Raji (cell line): Measurements from ENCODE around the gene SMIM38.

Experiments
- POLR2A ChIP-seq: IDR thresholded peaks from 2 replicates; pipeline ENCODE4 v1.6.1; 2011; ENCODE audit warnings: low read depth, low read length, control low read depth; ENCODE audit not compliant: insufficient read depth

The SMIM38 gene

GRCh38 chr11:69148806-69149205 is 6.9 kb upstream of the SMIM38 start:
- no peak for TF ChIP-seq POLR2A

GRCh38 chr11:69150175-69150574 is 5.6 kb upstream of the SMIM38 start:
- TF ChIP-seq POLR2A: no peak

GRCh38 chr11:69151836-69152235 is 3.9 kb upstream of the SMIM38 start:
- no peak for TF ChIP-seq POLR2A

GRCh38 chr11:69152733-69153421 is 2.9 kb upstream of the SMIM38 start:
- no peak for TF ChIP-seq POLR2A

GRCh38 chr11:69153661-69154060 is 2.1 kb upstream of the SMIM38 start:
- TF ChIP-seq POLR2A: no peak

- TF ChIP-seq POLR2A: no peak
Observed at GRCh38 chr11:69154211-69154913, 1.4 kb upstream of the SMIM38 start.

- TF ChIP-seq POLR2A: no peak
Observed at GRCh38 chr11:69154938-69155301, 815 bp upstream of the SMIM38 start.

- no peak for TF ChIP-seq POLR2A
Observed at GRCh38 chr11:69156235-69156639, 502 bp downstream of the SMIM38 start.

GRCh38 chr11:69156673-69157155 is 979 bp downstream of the SMIM38 start:
- no peak for TF ChIP-seq POLR2A

- no peak for TF ChIP-seq POLR2A
Observed at GRCh38 chr11:69157156-69157821, 1.6 kb downstream of the SMIM38 start.

- no peak for TF ChIP-seq POLR2A
Observed at GRCh38 chr11:69157822-69158231, 2.1 kb downstream of the SMIM38 start.

- TF ChIP-seq POLR2A: no peak
Observed at GRCh38 chr11:69158301-69159149, 2.8 kb downstream of the SMIM38 start.

GRCh38 chr11:69159150-69159852 is 3.6 kb downstream of the SMIM38 start:
- TF ChIP-seq POLR2A: no peak

- TF ChIP-seq POLR2A: no peak
Observed at GRCh38 chr11:69160296-69161116, 4.8 kb downstream of the SMIM38 start.
